ENCODE results near the gene RNF19B. TPM values are rescaled to one million over a fixed set of nuclear protein-coding genes. Genes with fewer than 3 reads are reported as not detected.
A peak's percentile ranks its signal among the peaks of the same experiment; 100 is the strongest.

RNF19B gene
- total RNA-seq, 1 donor from 2014 or later, result 18.7 TPM

GRCh38 chr1:32894019-32894600 lies 70.5 kb downstream of the RNF19B start:
- TF ChIP-seq CTCF (IDR thresholded peaks at IDR 0.05; ENCODE audit: partially characterized antibody, unreplicated experiment), result no peak
- H3K4me3 Mint-ChIP-seq (ENCODE audit: unreplicated experiment), result peak overlapping the region; percentile 81
- H3K27ac Mint-ChIP-seq (ENCODE audit: unreplicated experiment), result no peak overlapping the region
- peaks cover 7% of the 10 kb centered on the region for H3K36me3 Mint-ChIP-seq (ENCODE audit: unreplicated experiment)
- H3K4me1 Mint-ChIP-seq (ENCODE audit: low read depth, unreplicated experiment), result peaks cover 22% of the 10 kb centered on the region
- peaks cover 13% of the 10 kb centered on the region for H3K27me3 Mint-ChIP-seq (ENCODE audit: unreplicated experiment)
- DNase-seq, result no peak
- H3K9me3 Mint-ChIP-seq (ENCODE audit: unreplicated experiment), result peaks cover 14% of the 10 kb centered on the region

GRCh38 chr1:32893198-32894018 lies 71.2 kb downstream of the RNF19B start:
- Mint-ChIP-seq H3K9me3 (ENCODE audit: unreplicated experiment) (peaks cover 14% of the 10 kb centered on the region), H3K27ac (ENCODE audit: unreplicated experiment) (no peak overlapping the region), H3K27me3 (ENCODE audit: unreplicated experiment) (peaks cover 13% of the 10 kb centered on the region), H3K4me1 (ENCODE audit: low read depth, unreplicated experiment) (peaks cover 24% of the 10 kb centered on the region), H3K36me3 (ENCODE audit: unreplicated experiment) (peaks cover 7% of the 10 kb centered on the region), H3K4me3 (ENCODE audit: unreplicated experiment) (peak overlapping the region; percentile 81)
- TF ChIP-seq CTCF (IDR thresholded peaks at IDR 0.05; ENCODE audit: partially characterized antibody, unreplicated experiment), result peak; percentile 72
- peak; percentile 74 for DNase-seq

DNA sequence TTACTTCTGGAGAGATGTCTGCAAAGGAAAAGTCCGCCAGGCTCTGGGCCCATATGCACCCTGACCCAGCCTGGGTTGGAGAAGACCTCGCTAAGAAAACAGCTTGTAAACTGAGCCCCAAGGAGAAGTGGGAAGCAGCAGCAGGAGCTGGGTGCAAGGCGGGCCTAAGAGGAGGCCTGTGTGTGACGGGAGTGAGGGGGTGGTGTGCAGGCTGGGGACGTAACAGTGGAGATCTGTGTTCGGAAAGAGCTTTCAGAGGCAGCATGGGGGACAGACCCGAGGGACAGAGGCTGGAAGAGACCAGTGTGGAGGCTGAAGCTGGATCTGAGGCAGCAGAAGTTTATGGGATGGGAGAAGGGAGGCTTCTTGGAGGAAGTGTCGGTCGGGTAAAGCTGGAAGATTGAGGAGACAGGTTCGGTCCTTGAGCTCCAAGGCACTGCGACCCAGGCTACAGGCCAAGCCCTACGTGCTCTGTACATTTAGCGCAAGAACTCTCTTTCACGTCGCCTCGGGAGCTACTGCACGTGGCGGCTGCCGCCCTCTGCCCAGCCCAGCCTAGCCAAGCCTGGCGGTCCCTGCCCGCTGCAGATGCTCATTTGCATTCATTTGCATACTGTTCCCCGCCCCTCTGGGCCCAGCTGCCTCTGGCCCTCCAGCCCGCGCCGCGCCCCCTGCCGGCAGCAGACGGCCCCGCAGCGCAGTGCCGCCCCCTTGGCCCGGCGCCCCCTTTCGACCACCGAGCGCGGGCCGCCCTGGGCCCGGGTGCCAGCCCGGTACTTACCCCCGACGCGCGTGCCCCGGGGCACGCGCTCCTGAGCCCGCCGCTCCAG lies 72.0 kb downstream of the RNF19B start:
- peaks cover 15% of the 10 kb centered on the region for H3K9me3 Mint-ChIP-seq (ENCODE audit: unreplicated experiment)
- peak overlapping the region; percentile 67 for H3K27ac Mint-ChIP-seq (ENCODE audit: unreplicated experiment)
- H3K4me1 Mint-ChIP-seq (ENCODE audit: low read depth, unreplicated experiment), result peaks cover 28% of the 10 kb centered on the region
- peaks cover 7% of the 10 kb centered on the region for H3K36me3 Mint-ChIP-seq (ENCODE audit: unreplicated experiment)
- peaks cover 13% of the 10 kb centered on the region for H3K27me3 Mint-ChIP-seq (ENCODE audit: unreplicated experiment)
- DNase-seq, result peak; percentile 91
- peak; percentile 97 for TF ChIP-seq CTCF (IDR thresholded peaks at IDR 0.05; ENCODE audit: partially characterized antibody, unreplicated experiment)
- peak overlapping the region; percentile 76 for H3K4me3 Mint-ChIP-seq (ENCODE audit: unreplicated experiment)

DNA sequence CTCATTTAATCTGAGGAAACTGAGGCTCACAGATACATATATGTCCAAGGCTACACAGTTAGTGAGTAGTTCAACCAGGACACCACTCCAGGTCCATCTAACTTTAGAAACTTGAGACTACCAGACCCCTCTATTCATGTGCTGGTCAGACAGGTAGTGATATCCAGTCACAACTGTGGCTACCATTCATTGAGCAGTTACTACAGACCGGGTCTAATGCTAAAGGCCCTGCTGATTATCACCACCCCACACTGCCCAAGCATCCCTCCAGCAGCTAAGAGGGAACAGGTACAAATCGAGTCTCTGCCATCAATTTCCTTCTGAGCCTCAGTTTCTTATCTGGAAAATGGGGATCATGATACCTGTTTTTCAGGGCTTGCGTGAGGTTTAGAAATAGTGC lies 73.0 kb downstream of the RNF19B start:
- Mint-ChIP-seq H3K4me3 (ENCODE audit: unreplicated experiment) (peak overlapping the region; percentile 76), H3K9me3 (ENCODE audit: unreplicated experiment) (peaks cover 17% of the 10 kb centered on the region), H3K27me3 (ENCODE audit: unreplicated experiment) (peaks cover 13% of the 10 kb centered on the region), H3K27ac (ENCODE audit: unreplicated experiment) (peak overlapping the region; percentile 67), H3K36me3 (ENCODE audit: unreplicated experiment) (peaks cover 7% of the 10 kb centered on the region), H3K4me1 (ENCODE audit: low read depth, unreplicated experiment) (peaks cover 34% of the 10 kb centered on the region)
- no peak for TF ChIP-seq CTCF (IDR thresholded peaks at IDR 0.05; ENCODE audit: partially characterized antibody, unreplicated experiment)
- DNase-seq, result no peak

Measured in glutamatergic neuron (in vitro differentiated cells).